ENCODE results near the gene REPS2. TPM values are rescaled to one million over a fixed set of nuclear protein-coding genes. Genes with fewer than 3 reads are reported as not detected.

REPS2 gene
- total RNA-seq, 2 experiments from 2014 or later, result 0.41 to 4.0 TPM

DNA sequence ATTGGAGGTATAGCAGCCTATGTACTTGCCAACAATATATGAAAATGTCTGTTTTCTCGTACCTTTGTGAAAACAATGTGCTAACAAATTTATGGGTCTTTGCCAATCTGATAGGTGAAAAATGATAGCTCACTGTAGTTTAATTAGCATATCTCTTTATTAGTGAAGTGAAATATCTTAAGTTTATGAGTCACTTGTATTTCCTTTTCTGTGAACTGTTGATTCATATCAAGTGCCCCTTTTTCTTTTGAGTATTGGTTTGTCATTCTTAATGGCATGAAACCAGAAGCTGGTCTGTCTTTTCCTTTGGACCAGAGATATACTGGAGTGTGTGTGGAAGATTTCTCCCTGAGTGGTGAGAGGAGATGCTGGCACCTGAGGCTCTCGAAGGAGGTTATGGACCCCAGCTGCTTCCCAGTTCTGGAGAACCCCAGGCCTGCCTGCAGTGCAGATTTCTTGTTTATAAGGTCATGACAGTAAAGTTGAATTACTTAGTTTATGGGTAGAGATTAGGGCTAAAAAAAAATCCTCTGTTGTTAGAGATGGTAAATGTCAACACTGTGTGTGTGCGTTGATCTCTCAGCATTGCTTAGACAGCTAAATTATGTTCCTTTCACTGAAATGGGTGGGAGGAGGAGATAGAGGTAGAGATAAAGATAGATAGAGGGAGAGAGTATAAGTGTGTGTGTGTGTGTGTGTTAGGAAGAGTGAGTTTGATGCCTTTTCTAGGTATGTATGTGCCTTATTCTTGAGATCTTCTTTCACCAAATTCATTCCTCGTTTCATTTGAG lies 89.9 kb downstream of the REPS2 start:
- no peak overlapping the region for H3K4me3 ChIP-seq (ENCODE audit: low read depth, low read length, poor library complexity, severe bottlenecking)
- ChIA-PET CTCF (ENCODE audit: unreplicated experiment) (no interaction called here), POLR2A (interaction anchor here (1.0 to 1.1 kb wide), 2 partner anchors 8 to 11 kb away, joined by 4 read pairs; no protein-coding TSS in a partner anchor)
- no peaks in the 10 kb centered on the region for H3K79me2 ChIP-seq (ENCODE audit: insufficient read depth, low read depth, low read length)
- no peaks in the 10 kb centered on the region for H3K9me3 ChIP-seq (ENCODE audit: low read length)
- BruUV-seq (replicated peaks), result no TSS peak
- no peak for TF ChIP-seq EZH2phosphoT487 (IDR thresholded peaks at IDR 0.05; ENCODE audit: borderline replicate concordance, low read depth, low read length)
- TF ChIP-seq, protein P1, sequence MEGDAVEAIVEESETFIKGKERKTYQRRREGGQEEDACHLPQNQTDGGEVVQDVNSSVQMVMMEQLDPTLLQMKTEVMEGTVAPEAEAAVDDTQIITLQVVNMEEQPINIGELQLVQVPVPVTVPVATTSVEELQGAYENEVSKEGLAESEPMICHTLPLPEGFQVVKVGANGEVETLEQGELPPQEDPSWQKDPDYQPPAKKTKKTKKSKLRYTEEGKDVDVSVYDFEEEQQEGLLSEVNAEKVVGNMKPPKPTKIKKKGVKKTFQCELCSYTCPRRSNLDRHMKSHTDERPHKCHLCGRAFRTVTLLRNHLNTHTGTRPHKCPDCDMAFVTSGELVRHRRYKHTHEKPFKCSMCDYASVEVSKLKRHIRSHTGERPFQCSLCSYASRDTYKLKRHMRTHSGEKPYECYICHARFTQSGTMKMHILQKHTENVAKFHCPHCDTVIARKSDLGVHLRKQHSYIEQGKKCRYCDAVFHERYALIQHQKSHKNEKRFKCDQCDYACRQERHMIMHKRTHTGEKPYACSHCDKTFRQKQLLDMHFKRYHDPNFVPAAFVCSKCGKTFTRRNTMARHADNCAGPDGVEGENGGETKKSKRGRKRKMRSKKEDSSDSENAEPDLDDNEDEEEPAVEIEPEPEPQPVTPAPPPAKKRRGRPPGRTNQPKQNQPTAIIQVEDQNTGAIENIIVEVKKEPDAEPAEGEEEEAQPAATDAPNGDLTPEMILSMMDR (conservative IDR thresholded peaks at IDR 0.05; ENCODE audit: low read length), result no peak
- intact Hi-C loops (cut with micrococcal nuclease; ENCODE audit: unreplicated experiment), result no loop called here
- H3K9me2 ChIP-seq (ENCODE audit: insufficient read depth, low read length), result no peaks in the 10 kb centered on the region
- H3K36me3 ChIP-seq (ENCODE audit: insufficient read depth, low read length), result no peaks in the 10 kb centered on the region
- H4K20me1 ChIP-seq (ENCODE audit: insufficient read depth, low read length), result no peaks in the 10 kb centered on the region
- H3K4me2 ChIP-seq (ENCODE audit: low read length), result no peak overlapping the region
- no peak for DNase-seq (ENCODE audit: low spot score)
- H3K4me1 ChIP-seq (ENCODE audit: insufficient read depth, low read length, poor library complexity, severe bottlenecking), result no peaks in the 10 kb centered on the region
- H3K27ac ChIP-seq (ENCODE audit: low read depth, low read length, poor library complexity, severe bottlenecking), result no peak overlapping the region
- H2AFZ ChIP-seq (ENCODE audit: low read length), result no peak overlapping the region

DNA sequence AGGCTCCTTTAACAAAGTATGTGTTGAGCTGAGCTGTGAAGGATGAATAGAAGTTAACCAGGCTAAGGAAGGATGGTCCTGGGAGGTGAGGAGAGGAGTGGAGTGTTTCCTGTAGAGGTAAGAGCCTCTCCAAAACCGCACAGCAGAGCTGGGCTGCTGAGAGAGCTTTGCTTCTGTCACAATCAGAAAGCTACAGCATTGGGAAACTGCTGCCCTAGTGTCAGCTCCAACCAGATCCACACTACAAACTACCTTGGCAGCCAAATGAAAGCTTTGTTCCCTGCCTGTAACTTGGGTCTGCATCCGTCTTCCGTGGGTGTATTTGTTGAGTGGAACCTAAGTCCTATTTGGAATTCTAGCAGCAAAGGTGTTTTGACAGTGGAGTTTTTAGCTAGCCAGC lies 91.8 kb downstream of the REPS2 start:
- no peaks in the 10 kb centered on the region for H3K79me2 ChIP-seq (ENCODE audit: insufficient read depth, low read depth, low read length)
- ChIA-PET POLR2A (no interaction called here), CTCF (ENCODE audit: unreplicated experiment) (no interaction called here)
- TF ChIP-seq EZH2phosphoT487 (IDR thresholded peaks at IDR 0.05; ENCODE audit: borderline replicate concordance, low read depth, low read length), result no peak
- TF ChIP-seq, protein P1 (conservative IDR thresholded peaks at IDR 0.05; ENCODE audit: low read length), result no peak
- H3K36me3 ChIP-seq (ENCODE audit: insufficient read depth, low read length), result no peaks in the 10 kb centered on the region
- no peak for DNase-seq (ENCODE audit: low spot score)
- no peak overlapping the region for H3K4me3 ChIP-seq (ENCODE audit: low read depth, low read length, poor library complexity, severe bottlenecking)
- H2AFZ ChIP-seq (ENCODE audit: low read length), result no peak overlapping the region
- H3K4me1 ChIP-seq (ENCODE audit: insufficient read depth, low read length, poor library complexity, severe bottlenecking), result no peaks in the 10 kb centered on the region
- H3K27ac ChIP-seq (ENCODE audit: low read depth, low read length, poor library complexity, severe bottlenecking), result no peak overlapping the region
- no peaks in the 10 kb centered on the region for H3K9me3 ChIP-seq (ENCODE audit: low read length)
- intact Hi-C loops (cut with micrococcal nuclease; ENCODE audit: unreplicated experiment), result no loop called here
- no peaks in the 10 kb centered on the region for H3K9me2 ChIP-seq (ENCODE audit: insufficient read depth, low read length)
- no peaks in the 10 kb centered on the region for H4K20me1 ChIP-seq (ENCODE audit: insufficient read depth, low read length)
- H3K4me2 ChIP-seq (ENCODE audit: low read length), result no peak overlapping the region
- BruUV-seq (replicated peaks), result no TSS peak

DNA sequence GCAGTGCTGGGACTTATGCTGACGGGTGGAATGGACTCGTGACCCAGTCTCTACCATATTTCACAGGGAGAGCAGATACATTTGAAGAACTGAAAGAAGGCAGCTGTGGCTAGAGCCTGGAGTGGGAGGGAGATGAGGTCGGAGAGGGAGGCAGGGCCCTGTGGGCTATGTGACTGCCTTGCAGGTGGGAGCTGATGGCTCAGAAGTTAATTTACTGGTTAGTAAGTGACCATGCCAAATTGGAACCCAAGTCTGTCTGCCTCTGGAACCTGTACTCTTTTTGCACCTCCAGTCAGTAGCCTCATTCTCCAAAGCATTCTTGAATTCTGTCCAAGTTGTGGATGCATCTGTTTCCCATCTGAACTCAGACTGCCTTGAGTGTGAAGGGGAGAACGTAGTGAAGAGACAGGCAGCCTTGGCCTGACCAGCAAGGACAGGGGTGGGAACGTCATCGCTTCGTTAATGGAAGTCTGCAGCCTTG lies 92.3 kb downstream of the REPS2 start:
- no peaks in the 10 kb centered on the region for H3K4me1 ChIP-seq (ENCODE audit: insufficient read depth, low read length, poor library complexity, severe bottlenecking)
- H3K9me2 ChIP-seq (ENCODE audit: insufficient read depth, low read length), result no peaks in the 10 kb centered on the region
- no peak for TF ChIP-seq EZH2phosphoT487 (IDR thresholded peaks at IDR 0.05; ENCODE audit: borderline replicate concordance, low read depth, low read length)
- TF ChIP-seq, protein P1 (conservative IDR thresholded peaks at IDR 0.05; ENCODE audit: low read length), result no peak
- intact Hi-C loops (cut with micrococcal nuclease; ENCODE audit: unreplicated experiment), result no loop called here
- BruUV-seq (replicated peaks), result no TSS peak
- ChIA-PET CTCF (ENCODE audit: unreplicated experiment) (no interaction called here), POLR2A (no interaction called here)
- no peak overlapping the region for H3K4me2 ChIP-seq (ENCODE audit: low read length)
- no peak overlapping the region for H3K4me3 ChIP-seq (ENCODE audit: low read depth, low read length, poor library complexity, severe bottlenecking)
- no peaks in the 10 kb centered on the region for H3K79me2 ChIP-seq (ENCODE audit: insufficient read depth, low read depth, low read length)
- no peaks in the 10 kb centered on the region for H4K20me1 ChIP-seq (ENCODE audit: insufficient read depth, low read length)
- H3K36me3 ChIP-seq (ENCODE audit: insufficient read depth, low read length), result no peaks in the 10 kb centered on the region
- H3K9me3 ChIP-seq (ENCODE audit: low read length), result no peaks in the 10 kb centered on the region
- H2AFZ ChIP-seq (ENCODE audit: low read length), result no peak overlapping the region
- no peak for DNase-seq (ENCODE audit: low spot score)
- H3K27ac ChIP-seq (ENCODE audit: low read depth, low read length, poor library complexity, severe bottlenecking), result no peak overlapping the region
